ENCODE results near the gene CD99L2.

DNA sequence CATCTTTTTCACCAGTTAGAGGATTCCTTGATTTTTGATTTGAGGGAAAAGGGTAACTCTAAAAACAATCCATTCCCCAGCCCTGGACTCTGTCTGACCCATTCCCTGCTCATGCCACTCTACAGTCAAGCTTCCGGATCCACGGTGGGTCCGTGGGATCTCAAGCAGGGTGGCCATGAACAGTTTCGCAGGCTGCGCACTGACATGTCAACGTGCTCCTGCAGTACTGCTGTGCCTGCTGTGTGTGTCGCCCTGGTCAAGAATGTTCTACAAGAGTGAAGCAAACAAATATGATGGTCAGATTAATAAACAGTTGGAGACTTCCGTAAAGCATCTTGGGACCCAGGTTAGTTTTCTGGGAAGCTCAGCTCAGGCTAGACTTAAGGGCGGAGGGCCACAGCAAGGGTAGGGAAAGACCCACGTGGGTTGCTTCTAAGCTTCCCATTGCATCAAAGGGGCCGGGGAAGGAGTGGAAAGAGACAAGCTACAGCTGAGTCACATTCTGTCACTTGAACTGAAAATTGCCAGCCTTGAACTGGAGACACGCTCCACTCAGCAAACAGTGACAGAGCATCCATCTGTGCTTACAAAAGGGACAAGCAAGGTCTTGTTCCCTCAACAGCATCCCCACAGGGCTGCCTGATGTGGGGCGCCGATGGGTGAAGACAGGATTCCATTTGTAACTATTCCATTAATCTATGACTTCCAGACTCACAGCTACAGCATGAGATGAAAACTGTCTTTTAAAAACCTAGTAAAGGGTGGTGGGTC lies 123.5 kb downstream of the CD99L2 start:
- TF ChIP-seq, protein P1, sequence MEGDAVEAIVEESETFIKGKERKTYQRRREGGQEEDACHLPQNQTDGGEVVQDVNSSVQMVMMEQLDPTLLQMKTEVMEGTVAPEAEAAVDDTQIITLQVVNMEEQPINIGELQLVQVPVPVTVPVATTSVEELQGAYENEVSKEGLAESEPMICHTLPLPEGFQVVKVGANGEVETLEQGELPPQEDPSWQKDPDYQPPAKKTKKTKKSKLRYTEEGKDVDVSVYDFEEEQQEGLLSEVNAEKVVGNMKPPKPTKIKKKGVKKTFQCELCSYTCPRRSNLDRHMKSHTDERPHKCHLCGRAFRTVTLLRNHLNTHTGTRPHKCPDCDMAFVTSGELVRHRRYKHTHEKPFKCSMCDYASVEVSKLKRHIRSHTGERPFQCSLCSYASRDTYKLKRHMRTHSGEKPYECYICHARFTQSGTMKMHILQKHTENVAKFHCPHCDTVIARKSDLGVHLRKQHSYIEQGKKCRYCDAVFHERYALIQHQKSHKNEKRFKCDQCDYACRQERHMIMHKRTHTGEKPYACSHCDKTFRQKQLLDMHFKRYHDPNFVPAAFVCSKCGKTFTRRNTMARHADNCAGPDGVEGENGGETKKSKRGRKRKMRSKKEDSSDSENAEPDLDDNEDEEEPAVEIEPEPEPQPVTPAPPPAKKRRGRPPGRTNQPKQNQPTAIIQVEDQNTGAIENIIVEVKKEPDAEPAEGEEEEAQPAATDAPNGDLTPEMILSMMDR (IDR thresholded peaks at IDR 0.05), result no peak
- no peak for TF ChIP-seq POLR2AphosphoS5 (IDR thresholded peaks at IDR 0.05)
